ENCODE measurements around the gene QDPR. TPM values are rescaled to one million over a fixed set of nuclear protein-coding genes. Genes with fewer than 3 reads are reported as not detected.

Gene QDPR
- total RNA-seq, 1 experiment from 2014 or later = 4.9 TPM

Other genes with a start within 250 kb of the QDPR start
- gene CLRN2, start 3.1 kb upstream of the QDPR start, total RNA-seq (2014; rRNA removed; shearing (Covaris generic)) = not detected in 2 replicates
- 102 and 115 TPM in 2 replicates for gene LAP3, start 65.1 kb upstream of the QDPR start, total RNA-seq (2014; rRNA removed; shearing (Covaris generic))
- 4.3 and 6.9 TPM in 2 replicates for gene MED28, start 102.6 kb upstream of the QDPR start, total RNA-seq (2014; rRNA removed; shearing (Covaris generic))

Measured in RPMI7951 (cell line).